GM20000 (cell line): ENCODE results near the gene PSMD5.

ENCODE experiments used
- DNase-seq: peaks from one replicate; pipeline ENCODE4 v3.0.0; 2012; ENCODE audit warnings: low spot score
- CTCF ChIP-seq: IDR thresholded peaks from 2 replicates; pipeline ENCODE4 v1.5.1; 2012; ENCODE audit warnings: mild to moderate bottlenecking, control low read depth; ENCODE audit errors: extremely low read depth, missing control alignments

The PSMD5 gene

GRCh38 chr9:120842685-120843485 lies at the start of gene PSMD5:
PSMD5 (minus strand) TSS chr9:120842922; CDS start chr9:120842909, 13 bp downstream.
- TF ChIP-seq CTCF: no peak
- DNase-seq: peak; percentile 95

- TF ChIP-seq CTCF: no peak
- peak; percentile 51 for DNase-seq
These were observed 49.4 kb upstream of the PSMD5 start for GRCh38 chr9:120891884-120892747.

- no peak for DNase-seq
- TF ChIP-seq CTCF: no peak
These were observed 48.6 kb upstream of the PSMD5 start for GRCh38 chr9:120891245-120891883.

GRCh38 chr9:120890320-120891244 lies 47.9 kb upstream of the PSMD5 start:
- TF ChIP-seq CTCF: no peak
- DNase-seq: no peak

GRCh38 chr9:120889606-120890271 lies 47.0 kb upstream of the PSMD5 start:
- no peak for DNase-seq
- no peak for TF ChIP-seq CTCF

- no peak for TF ChIP-seq CTCF
- DNase-seq: no peak
These were observed 45.9 kb upstream of the PSMD5 start for GRCh38 chr9:120888626-120889025.
